ENCODE data around the gene CCDC112. TPM values are rescaled to one million over a fixed set of nuclear protein-coding genes. Genes with fewer than 3 reads are reported as not detected.

CCDC112 gene
- total RNA-seq, 2 experiments from 2014 or later: 1.5 to 2.4 TPM

GRCh38 chr5:115325296-115325959, 29.0 kb upstream of the CCDC112 start:
- intact Hi-C loops (cut with micrococcal nuclease): no loop called here
- ChIA-PET CTCF (interaction anchor here (2.0 kb wide), 1 partner anchor 17 kb away, joined by 5 read pairs; no protein-coding TSS in a partner anchor), POLR2A (no interaction called here)
- H3K4me3 Mint-ChIP-seq: no peak overlapping the region
- DNase-seq (no peak), ATAC-seq (no peak)
- no peak overlapping the region for H3K27ac Mint-ChIP-seq
- peaks cover 26% of the 10 kb centered on the region for H3K27me3 Mint-ChIP-seq
- no peak for TF ChIP-seq CTCF (IDR thresholded peaks at IDR 0.05)
- H3K4me1 Mint-ChIP-seq (ENCODE audit: low read depth): no peaks in the 10 kb centered on the region
- H3K9me3 Mint-ChIP-seq: no peaks in the 10 kb centered on the region
- no peaks in the 10 kb centered on the region for H3K36me3 Mint-ChIP-seq (ENCODE audit: low read depth)

DNA sequence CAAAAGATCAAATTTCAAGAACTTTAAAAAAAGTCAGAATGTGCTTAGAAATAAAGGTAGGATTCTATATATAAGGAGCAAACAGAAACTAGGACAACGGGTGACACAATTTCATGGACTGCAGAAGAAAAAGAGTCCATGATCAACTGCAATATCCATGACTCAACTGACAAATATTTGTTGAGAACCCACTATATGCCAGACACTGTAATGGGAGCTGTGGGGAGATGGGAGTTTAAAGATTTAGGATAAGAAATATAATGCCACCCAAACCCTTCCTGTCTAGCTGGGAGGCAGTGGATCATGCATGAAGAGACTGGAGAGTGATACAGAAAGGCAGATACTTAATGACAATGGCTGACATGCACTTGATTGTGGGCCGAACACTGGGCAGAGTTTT, 27.6 kb upstream of the CCDC112 start:
- TF ChIP-seq CTCF (IDR thresholded peaks at IDR 0.05): no peak
- no peak overlapping the region for H3K27ac Mint-ChIP-seq
- H3K9me3 Mint-ChIP-seq: no peaks in the 10 kb centered on the region
- intact Hi-C loops (cut with micrococcal nuclease): no loop called here
- H3K27me3 Mint-ChIP-seq: peaks cover 30% of the 10 kb centered on the region
- no peak for DNase-seq
- H3K4me1 Mint-ChIP-seq (ENCODE audit: low read depth): no peaks in the 10 kb centered on the region
- ATAC-seq: no peak
- H3K4me3 Mint-ChIP-seq: no peak overlapping the region
- POLR2A ChIA-PET: no interaction called here
- H3K36me3 Mint-ChIP-seq (ENCODE audit: low read depth): no peaks in the 10 kb centered on the region
- CTCF ChIA-PET: interaction anchor here (1.0 to 2.0 kb wide), 2 partner anchors 14 to 15 kb away, joined by 4 to 5 read pairs; no protein-coding TSS in a partner anchor

GRCh38 chr5:115322729-115323128, 26.3 kb upstream of the CCDC112 start:
- Mint-ChIP-seq H3K27me3 (peaks cover 29% of the 10 kb centered on the region), H3K27ac (no peak overlapping the region), H3K9me3 (no peaks in the 10 kb centered on the region), H3K36me3 (ENCODE audit: low read depth) (no peaks in the 10 kb centered on the region), H3K4me1 (ENCODE audit: low read depth) (no peaks in the 10 kb centered on the region), H3K4me3 (no peak overlapping the region)
- intact Hi-C loops (cut with micrococcal nuclease): no loop called here
- no peak for ATAC-seq
- TF ChIP-seq CTCF (IDR thresholded peaks at IDR 0.05): no peak
- no peak for DNase-seq
- ChIA-PET CTCF (no interaction called here), POLR2A (no interaction called here)

DNA sequence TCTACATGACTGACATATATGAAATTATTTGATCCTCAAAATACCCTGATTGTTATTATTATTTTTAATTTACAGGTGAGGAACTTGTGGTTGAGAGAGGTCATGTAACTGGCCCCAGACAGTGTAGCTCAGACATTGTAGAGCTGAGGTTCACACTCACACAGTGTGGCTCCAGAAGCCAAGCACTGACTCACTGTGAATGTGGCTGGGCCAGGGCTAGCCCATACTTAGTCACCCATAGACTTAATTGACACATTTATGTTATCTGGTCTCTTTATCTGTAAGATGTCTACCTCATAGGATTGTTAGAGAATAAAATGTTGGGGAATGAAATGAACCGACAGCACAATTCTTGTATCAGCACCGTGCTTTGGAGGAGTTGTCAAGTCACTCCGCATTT, 24.9 kb upstream of the CCDC112 start:
- Mint-ChIP-seq H3K4me1 (ENCODE audit: low read depth) (no peaks in the 10 kb centered on the region), H3K36me3 (ENCODE audit: low read depth) (no peaks in the 10 kb centered on the region), H3K27me3 (peaks cover 25% of the 10 kb centered on the region), H3K4me3 (no peak overlapping the region), H3K9me3 (no peaks in the 10 kb centered on the region), H3K27ac (no peak overlapping the region)
- intact Hi-C loops (cut with micrococcal nuclease): no loop called here
- POLR2A ChIA-PET: no interaction called here
- CTCF ChIA-PET: no interaction called here
- DNase-seq (peak; percentile 19), ATAC-seq (peak; percentile 39)
- TF ChIP-seq CTCF (IDR thresholded peaks at IDR 0.05): no peak

DNA sequence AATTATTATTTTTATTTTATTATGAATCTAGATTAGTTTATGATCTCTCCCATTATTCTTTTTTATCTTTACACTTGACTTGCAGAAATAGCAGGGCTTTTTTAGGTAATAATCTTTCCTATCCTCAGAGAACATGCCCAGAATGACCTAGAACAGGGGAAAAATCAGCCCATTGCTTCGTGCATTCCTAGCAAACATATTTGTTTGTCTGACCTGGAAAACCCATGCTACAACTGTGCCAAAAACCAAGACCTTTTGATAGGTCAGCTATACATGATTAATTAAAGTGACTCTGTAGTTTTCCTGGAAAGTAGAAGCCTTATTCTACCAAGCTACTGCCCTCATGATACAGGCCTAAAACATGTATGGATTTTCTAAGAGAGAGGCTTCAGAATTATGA, 24.1 kb upstream of the CCDC112 start:
- ChIA-PET CTCF (interaction anchor here (0.7 kb wide), 1 partner anchor 11 kb away, joined by 5 read pairs; no protein-coding TSS in a partner anchor), POLR2A (no interaction called here)
- H3K36me3 Mint-ChIP-seq (ENCODE audit: low read depth): no peaks in the 10 kb centered on the region
- peaks cover 25% of the 10 kb centered on the region for H3K27me3 Mint-ChIP-seq
- H3K27ac Mint-ChIP-seq: no peak overlapping the region
- DNase-seq (no peak), ATAC-seq (no peak)
- TF ChIP-seq CTCF (IDR thresholded peaks at IDR 0.05): no peak
- H3K4me3 Mint-ChIP-seq: no peak overlapping the region
- no peaks in the 10 kb centered on the region for H3K9me3 Mint-ChIP-seq
- intact Hi-C loops (cut with micrococcal nuclease): no loop called here
- no peaks in the 10 kb centered on the region for H3K4me1 Mint-ChIP-seq (ENCODE audit: low read depth)

Data from activated CD8-positive, alpha-beta T cell treated with anti-CD3 and anti-CD28 coated beads for 36 hours (primary cell).